Activated CD8-positive, alpha-beta T cell treated with anti-CD3 and anti-CD28 coated beads for 36 hours (primary cell): ENCODE data around the gene PSMB3. TPM values are rescaled to one million over a fixed set of nuclear protein-coding genes. Genes with fewer than 3 reads are reported as not detected.
A peak's percentile ranks its signal among the peaks of the same experiment; 100 is the strongest.

Experiments
- ATAC-seq: fragments of 200-7000 bp; cut with Tn5 transposase; one replicate; pipeline ENCODE4 v1.10.0; 2021; ENCODE audit warnings: mild to moderate bottlenecking, moderate library complexity
- CTCF ChIA-PET: fragments of 350-600 bp; sonication (Branson Sonifier 250); formaldehyde crosslinking; loops from one replicate; lab custom pipeline; 2021; ENCODE audit warnings: antibody characterized with exemption; lab: Charles Lee
- POLR2A ChIA-PET: fragments of 350-600 bp; sonication (Branson Sonifier 250); formaldehyde crosslinking; loops from one replicate; lab custom pipeline; 2021; ENCODE audit warnings: antibody characterized with exemption; lab: Charles Lee
- DNase-seq: peaks from one replicate; pipeline ENCODE4 v3.0.0-alpha.2; 2020
- H3K27ac Mint-ChIP-seq: one replicate; pipeline ENCODE4 v1.8.0; 2021; ENCODE audit warnings: mild to moderate bottlenecking, mixed read lengths
- H3K27me3 Mint-ChIP-seq: one replicate; pipeline ENCODE4 v1.8.0; 2021; ENCODE audit warnings: mixed read lengths
- H3K36me3 Mint-ChIP-seq: one replicate; pipeline ENCODE4 v1.8.0; 2021; ENCODE audit warnings: low read depth, mixed read lengths
- H3K4me1 Mint-ChIP-seq: one replicate; pipeline ENCODE4 v1.8.0; 2021; ENCODE audit warnings: low read depth, mixed read lengths
- H3K4me3 Mint-ChIP-seq: one replicate; pipeline ENCODE4 v1.8.0; 2021; ENCODE audit warnings: mild to moderate bottlenecking, moderate library complexity, mixed read lengths
- H3K9me3 Mint-ChIP-seq: one replicate; pipeline ENCODE4 v1.8.0; 2021; ENCODE audit warnings: mixed read lengths
- CTCF ChIP-seq: fragments of 200-600 bp; IDR thresholded peaks from one replicate; pipeline ENCODE4 v1.8.0; 2022; ENCODE audit warnings: antibody characterized with exemption, mild to moderate bottlenecking
- intact Hi-C: fragments of 100-400 bp; cut with micrococcal nuclease; formaldehyde crosslinking; loops from one replicate; pipeline ENCODE4 v1.10.0; 2022
- total RNA-seq, 2 experiments: library from RNA; stranded (reverse); gene quantifications; one replicate each; pipeline ENCODE4 v1.2.3, GENCODE V29; 2021

The PSMB3 gene
- total RNA-seq, 2 experiments from 2014 or later = 275 to 279 TPM

- Mint-ChIP-seq H3K27ac (peak overlapping the region; percentile 36), H3K9me3 (no peaks in the 10 kb centered on the region), H3K27me3 (no peaks in the 10 kb centered on the region), H3K4me1 (no peaks in the 10 kb centered on the region), H3K36me3 (peaks cover 39% of the 10 kb centered on the region), H3K4me3 (no peak overlapping the region)
- intact Hi-C loops = no loop called here
- no peak for TF ChIP-seq CTCF
- ATAC-seq (no peak), DNase-seq (no peak)
- CTCF ChIA-PET = interaction anchor here (1.2 kb wide), 1 partner anchor 14 kb away, joined by 3 read pairs; no protein-coding TSS in a partner anchor
- POLR2A ChIA-PET = interaction anchor here (1.4 to 1.7 kb wide), 2 partner anchors 11 to 47 kb away, joined by 4 to 5 read pairs; no protein-coding TSS in a partner anchor
Observed at GRCh38 chr17:38768417-38768816, 15.9 kb downstream of the PSMB3 start.

- DNase-seq = no peak
- intact Hi-C loops = no loop called here
- Mint-ChIP-seq H3K27ac (no peak overlapping the region), H3K27me3 (no peaks in the 10 kb centered on the region), H3K4me3 (no peak overlapping the region), H3K9me3 (no peaks in the 10 kb centered on the region), H3K36me3 (peaks cover 30% of the 10 kb centered on the region), H3K4me1 (no peaks in the 10 kb centered on the region)
- CTCF ChIA-PET = no interaction called here
- POLR2A ChIA-PET = no interaction called here
- TF ChIP-seq CTCF = no peak
- ATAC-seq = no peak
Observed at GRCh38 chr17:38773258-38773657, 20.7 kb downstream of the PSMB3 start.

GRCh38 chr17:38777641-38778250 lies 25.2 kb downstream of the PSMB3 start:
- ChIA-PET CTCF (no interaction called here), POLR2A (no interaction called here)
- Mint-ChIP-seq H3K36me3 (peaks cover 31% of the 10 kb centered on the region), H3K27ac (no peak overlapping the region), H3K27me3 (no peaks in the 10 kb centered on the region), H3K4me3 (no peak overlapping the region), H3K9me3 (no peaks in the 10 kb centered on the region), H3K4me1 (no peaks in the 10 kb centered on the region)
- DNase-seq (no peak), ATAC-seq (no peak)
- intact Hi-C loops = no loop called here
- no peak for TF ChIP-seq CTCF

GRCh38 chr17:38779965-38780752 lies 27.6 kb downstream of the PSMB3 start:
- H3K27ac Mint-ChIP-seq = no peak overlapping the region
- peaks cover 28% of the 10 kb centered on the region for H3K36me3 Mint-ChIP-seq

More at GRCh38 chr17:38779965-38780752, 27.6 kb downstream of the PSMB3 start:
- intact Hi-C loops = no loop called here
- POLR2A ChIA-PET = interaction anchor here (0.9 to 1.6 kb wide), 3 partner anchors 8 to 18 kb away, joined by 3 to 5 read pairs (median 5); no protein-coding TSS in a partner anchor
- CTCF ChIA-PET = no interaction called here
- no peaks in the 10 kb centered on the region for H3K9me3 Mint-ChIP-seq
- no peaks in the 10 kb centered on the region for H3K4me1 Mint-ChIP-seq
- TF ChIP-seq CTCF = no peak
- H3K4me3 Mint-ChIP-seq = no peak overlapping the region
- DNase-seq (no peak), ATAC-seq (no peak)
- no peaks in the 10 kb centered on the region for H3K27me3 Mint-ChIP-seq
